Ovary (tissue), 3 donors: ENCODE results near the gene USP32.

Source experiments
- EP300 ChIP-seq: sonication (generic); formaldehyde crosslinking; IDR thresholded peaks from one replicate; pipeline ENCODE4 v1.6.1; 2017; ENCODE audit warnings: antibody characterized with exemption
- POLR2A ChIP-seq: fragments of 450-650 bp; IDR thresholded peaks from one replicate; pipeline ENCODE4 v1.6.1; 2017; ENCODE audit warnings: antibody characterized with exemption, mild to moderate bottlenecking, moderate library complexity
- TF ChIP-seq, protein P1 (sequence below), 3 donors: fragments of 450-650 bp in 2 of 3; fragments of 200-600 bp in 1 of 3; IDR thresholded peaks; one replicate each; pipeline versions ENCODE4 v1.5.1 to v1.8.0; 2016 to 2022; ENCODE audit warnings: antibody characterized with exemption in 3 of 3, mild to moderate bottlenecking in 1 of 3
- donor health status: DM: no; HTN: no; CAD: no.

DNA sequence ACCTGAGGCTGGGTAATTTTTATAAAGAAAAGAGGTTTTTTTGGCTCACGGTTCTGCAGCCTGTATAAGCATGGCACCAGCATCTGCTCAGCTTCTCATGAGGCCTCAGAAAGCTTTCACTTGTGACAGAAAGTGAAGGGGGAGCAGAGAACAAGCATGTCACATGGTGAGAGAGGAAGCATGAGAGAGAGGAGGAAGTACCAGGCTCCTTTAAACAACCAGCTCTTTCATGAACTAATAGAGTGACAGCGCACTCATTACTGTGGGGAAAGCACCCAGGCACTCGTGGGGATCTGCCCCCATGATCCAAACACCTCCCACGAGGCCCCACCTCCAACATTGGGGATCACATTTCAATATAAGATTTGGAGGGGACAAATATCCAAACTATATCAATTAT lies 86.8 kb downstream of the USP32 start:
- TF ChIP-seq, protein P1, sequence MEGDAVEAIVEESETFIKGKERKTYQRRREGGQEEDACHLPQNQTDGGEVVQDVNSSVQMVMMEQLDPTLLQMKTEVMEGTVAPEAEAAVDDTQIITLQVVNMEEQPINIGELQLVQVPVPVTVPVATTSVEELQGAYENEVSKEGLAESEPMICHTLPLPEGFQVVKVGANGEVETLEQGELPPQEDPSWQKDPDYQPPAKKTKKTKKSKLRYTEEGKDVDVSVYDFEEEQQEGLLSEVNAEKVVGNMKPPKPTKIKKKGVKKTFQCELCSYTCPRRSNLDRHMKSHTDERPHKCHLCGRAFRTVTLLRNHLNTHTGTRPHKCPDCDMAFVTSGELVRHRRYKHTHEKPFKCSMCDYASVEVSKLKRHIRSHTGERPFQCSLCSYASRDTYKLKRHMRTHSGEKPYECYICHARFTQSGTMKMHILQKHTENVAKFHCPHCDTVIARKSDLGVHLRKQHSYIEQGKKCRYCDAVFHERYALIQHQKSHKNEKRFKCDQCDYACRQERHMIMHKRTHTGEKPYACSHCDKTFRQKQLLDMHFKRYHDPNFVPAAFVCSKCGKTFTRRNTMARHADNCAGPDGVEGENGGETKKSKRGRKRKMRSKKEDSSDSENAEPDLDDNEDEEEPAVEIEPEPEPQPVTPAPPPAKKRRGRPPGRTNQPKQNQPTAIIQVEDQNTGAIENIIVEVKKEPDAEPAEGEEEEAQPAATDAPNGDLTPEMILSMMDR (IDR thresholded peaks at IDR 0.05) = no peak
- TF ChIP-seq EP300 = no peak
- TF ChIP-seq POLR2A = no peak
